Stimulated activated CD8-positive, alpha-beta memory T cell treated with anti-CD3 and anti-CD28 coated beads, Interleukin-7, amount 100 ng/mL, for 24 hours (primary cell): ENCODE measurements around the gene C1QTNF1.
"Not testable (repeated sequence)": the region's sequence is repeated elsewhere in the genome, so short reads cannot be mapped to it uniquely, and the experiment has no call there.

ENCODE experiments used
- DNase-seq: peaks from one replicate; pipeline ENCODE4 v3.0.0-alpha.2; 2020; ENCODE audit warnings: low read depth

Gene C1QTNF1

DNA sequence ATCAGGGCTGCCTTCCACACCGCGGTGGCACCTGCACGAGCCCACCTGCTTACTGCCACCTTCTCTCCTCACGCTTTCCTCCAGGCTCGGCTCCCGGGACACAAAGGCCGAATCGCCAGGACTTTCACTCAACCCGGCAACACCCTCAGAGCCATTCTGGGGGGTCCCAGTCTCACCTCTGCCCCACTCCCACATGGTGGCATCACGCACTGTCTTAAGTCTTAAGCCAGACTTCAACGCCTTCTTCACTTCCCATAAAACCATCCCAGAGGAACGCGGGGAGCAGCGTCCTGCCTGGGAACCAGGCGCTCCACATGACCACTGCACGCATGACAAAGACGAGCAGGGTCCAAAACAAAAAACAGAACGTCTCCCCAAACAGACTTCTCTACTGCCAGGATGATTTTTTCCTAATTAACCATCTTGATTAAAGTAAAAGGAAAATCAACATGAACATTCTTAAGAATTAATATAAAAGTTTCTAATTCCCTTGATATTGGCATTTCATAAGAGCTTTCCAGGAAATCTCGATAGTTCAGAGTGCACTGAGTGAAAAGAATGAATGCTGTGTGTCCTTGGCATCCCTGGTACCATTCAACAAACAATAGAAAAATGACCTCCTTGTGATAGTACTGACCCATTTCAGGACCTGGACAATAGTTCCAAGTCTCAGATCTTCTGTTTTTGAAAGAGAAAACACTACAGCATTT lies 17.0 kb upstream of the C1QTNF1 start:
- DNase-seq, result no peak

DNA sequence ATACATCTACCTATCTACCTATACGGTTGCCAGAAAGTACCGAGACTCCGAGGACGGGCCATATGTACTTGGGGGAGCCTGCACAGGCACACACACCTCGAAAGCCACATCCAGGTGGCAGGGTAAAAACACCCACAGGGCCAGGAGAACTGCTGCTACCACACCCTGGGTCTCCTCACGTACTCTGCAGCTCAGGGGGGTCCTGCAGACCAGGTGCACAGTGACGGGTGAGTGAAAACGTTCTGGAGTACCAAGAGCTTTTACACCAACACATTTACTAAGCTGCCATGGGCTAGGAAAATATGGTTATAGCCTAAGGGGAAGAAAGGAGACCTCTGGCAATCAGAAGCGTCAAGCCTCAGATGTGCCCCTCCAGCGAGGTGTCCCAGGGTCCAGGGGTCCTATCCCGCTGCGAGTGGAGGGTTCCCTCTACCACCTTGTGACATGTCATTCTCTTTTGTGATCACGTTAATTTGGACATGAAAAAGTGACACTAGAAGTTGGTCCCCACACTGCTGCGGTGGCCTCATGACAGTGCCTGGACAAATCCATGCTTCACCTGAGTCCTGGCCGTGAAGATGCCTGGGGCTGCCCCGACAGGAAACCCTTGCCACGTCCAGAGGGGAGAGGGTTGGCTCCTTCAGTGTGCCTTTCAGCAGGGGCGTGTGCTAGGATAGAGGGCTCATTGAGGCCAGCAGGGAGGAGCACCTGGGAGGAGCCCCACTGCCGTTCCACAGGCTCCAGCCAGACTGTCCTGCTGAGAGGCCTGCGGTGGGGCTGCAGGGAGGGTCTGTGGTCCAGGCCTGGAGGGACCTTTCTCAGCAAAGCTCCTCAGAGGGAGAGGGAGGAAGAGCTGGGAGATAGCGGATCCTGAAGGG lies 16.2 kb upstream of the C1QTNF1 start:
- DNase-seq, result no peak

DNA sequence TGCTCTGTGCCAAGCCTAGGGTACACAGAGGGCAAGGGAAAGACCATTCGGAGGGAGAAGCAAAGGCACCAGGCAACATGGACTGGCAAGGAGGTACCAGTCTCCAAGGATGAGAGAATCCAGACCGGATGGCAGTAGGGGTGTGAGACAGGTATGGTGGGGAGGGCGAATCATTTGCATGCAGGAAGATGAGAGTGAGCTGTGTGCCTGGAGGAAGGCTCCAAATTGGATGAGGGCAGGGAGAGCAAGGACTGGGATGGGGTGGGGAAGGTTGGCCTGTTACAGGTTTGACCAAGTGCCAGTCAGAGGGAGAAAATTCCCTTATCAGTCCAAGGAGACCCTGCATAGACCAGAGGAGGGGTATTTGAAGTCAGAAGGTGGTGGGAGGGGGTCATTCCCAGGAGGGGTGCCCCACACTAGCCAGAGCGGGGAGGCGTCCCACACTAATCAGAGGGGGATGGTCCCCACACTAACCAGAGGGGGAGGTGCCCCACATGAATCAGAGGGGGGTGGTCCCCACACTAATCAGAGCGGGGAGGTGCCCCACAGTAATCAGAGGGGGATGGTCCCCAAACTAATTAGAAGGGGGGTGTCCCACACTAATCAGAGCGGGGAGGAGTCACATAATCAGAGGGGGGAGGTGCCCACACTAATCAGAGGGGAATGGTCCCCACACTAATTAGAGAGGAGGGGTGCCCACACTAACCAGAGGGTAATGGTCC lies 15.1 kb upstream of the C1QTNF1 start:
- no peak for DNase-seq

DNA sequence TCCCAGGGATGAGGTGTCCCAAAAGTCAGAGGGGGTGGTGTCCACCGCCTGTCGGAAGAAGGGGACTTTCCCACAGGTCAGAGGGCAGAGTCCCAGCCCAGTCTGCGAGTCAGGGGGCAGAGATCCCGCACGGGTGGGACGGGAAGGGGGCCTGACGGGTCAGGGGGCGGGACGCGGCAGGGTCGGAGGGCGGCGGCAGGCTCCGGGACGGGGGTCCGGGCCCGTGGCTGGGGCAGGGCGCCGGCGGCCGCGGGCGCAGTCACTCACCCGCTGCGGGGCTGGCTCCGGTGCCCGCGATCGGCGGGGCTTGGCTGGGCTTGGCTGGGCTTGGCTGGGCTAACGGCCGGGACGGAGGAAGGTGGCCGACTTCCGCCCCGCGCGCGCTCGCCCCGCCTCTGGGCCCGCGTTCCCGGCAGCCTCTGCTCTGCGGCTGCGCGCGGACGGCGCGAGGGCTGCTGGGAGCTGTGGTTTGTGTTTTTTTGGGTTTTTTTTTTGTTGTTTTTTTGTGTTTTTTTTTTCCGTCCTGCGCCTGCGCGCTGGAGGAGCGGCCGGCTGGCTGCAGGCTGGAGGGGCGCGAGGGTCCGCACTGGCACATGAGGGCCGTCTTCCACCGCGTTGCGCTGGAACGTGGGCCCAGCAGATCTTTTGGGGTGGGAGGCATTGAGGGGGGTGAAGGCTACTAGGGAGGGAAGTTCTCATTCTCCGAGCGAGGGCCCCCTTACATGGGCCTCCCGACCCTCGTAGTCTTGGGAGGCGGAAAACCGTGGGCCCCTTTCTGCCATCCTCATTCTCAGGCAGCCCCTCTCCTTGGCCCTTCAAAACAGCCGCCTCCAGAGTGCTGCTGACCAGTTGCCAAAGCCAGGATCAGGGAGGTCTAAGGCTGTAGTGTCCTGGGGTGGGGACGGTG lies 14.3 kb upstream of the C1QTNF1 start, which contains the start of gene CANT1:
CANT1 (minus strand) TSS at position 368 of the 907 bp plus-strand sequence. CDS start 12,142 bp downstream, outside the sequence.
- peak; percentile 61 for DNase-seq

DNA sequence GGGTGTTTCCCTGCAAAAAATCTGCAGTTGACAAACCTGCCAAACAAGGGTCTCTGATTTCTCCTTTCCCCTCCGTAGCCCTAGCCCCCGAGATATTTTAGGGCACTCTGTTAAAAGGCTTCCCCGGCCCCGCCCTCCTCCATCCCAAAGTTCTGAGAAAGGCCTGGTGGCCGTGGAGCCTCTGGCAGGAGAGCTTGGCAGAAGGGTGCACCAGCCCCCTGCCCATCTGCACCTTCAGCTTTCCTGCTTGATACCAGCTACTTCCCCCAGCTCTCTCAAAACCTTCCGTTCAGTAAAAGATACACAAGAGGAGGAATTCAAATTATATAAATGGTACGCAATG lies 13.7 kb upstream of the C1QTNF1 start:
- no peak for DNase-seq

DNA sequence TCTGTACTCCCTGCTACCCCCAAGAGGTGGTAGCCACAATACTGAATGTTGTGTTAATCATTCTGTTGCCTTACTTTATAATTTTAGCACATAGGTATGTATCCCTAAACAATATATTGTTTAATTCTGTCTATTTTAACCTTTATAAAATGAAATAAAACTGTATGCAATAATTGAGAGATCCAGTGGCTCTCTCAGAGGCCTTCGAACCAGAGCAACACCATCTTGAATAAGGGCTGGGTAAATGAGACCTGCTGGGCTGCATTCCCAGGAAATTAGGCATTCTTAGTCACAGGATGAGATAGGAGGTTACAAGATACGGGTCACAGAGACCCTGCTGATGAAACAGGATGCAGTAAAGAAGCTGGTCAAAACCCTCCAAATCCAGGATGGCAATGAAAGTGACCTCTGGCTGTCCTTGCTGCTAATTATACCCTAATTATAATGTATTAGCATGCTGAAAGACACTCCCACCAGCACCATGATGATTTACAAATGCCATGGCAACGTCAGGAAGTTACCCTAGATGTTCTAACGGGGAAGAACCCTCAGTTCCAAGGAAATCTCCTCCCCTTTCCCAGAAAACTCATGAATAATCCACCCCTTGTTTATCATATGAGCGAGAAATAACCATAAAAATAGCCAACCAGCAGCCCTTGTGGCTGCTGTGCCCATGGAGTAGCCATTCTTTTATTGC lies 12.4 kb upstream of the C1QTNF1 start:
- no peak for DNase-seq

DNA sequence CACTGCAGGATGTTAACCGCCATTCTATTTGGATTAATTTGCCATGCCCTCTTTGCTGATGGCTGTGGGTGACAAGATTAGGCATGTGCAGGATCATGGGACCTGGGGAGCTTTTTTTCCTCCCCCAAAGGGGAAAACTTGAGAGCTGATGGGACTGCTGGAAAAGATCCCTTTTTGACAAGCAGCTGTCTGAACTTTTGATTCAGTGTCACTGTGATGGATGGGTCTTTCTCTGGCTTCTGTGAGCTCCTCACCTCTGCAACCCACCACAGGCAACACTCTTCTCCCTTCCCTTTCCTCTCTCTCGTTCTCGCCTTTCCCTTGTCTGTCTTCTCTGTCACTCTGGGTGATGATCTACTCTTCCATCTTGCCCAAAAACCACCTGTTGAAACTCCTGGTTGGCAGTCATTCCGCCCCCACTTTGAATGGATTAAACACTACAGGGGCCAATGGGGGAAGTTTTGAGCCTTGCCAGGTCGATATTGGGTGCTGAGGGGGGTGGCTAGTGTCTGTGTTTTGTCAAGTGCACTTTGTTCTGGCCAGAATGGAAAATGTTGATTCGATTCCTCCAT lies 11.3 kb upstream of the C1QTNF1 start:
- no peak for DNase-seq

DNA sequence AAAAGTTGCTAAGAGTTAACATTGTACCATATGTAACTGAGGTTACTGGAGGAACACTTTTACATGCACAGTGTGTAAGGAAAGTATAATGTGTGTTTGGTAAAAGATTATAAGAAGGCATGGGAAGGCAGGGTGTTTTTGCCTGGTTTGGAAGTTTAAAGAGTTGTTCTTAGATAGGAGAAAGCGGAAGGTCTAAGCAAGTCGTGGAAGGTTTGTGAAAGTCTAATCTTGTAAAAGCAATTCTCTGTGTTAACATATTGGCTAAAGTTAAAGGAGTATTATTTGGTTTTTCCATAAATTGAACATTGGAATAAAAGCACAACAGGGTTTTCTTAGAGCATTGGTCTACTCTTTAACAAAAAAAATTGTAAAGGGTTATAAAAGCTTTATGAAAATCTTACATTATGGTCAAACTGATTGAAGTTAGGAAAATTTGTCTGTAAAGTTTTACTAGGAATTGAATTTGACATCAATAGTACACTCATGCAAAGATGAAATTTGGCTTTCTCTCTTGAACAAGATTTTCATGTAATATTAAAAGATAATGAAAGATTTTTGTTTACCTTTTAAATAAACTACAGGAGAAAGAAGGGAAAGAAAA lies 9.7 kb upstream of the C1QTNF1 start:
- no peak for DNase-seq

DNA sequence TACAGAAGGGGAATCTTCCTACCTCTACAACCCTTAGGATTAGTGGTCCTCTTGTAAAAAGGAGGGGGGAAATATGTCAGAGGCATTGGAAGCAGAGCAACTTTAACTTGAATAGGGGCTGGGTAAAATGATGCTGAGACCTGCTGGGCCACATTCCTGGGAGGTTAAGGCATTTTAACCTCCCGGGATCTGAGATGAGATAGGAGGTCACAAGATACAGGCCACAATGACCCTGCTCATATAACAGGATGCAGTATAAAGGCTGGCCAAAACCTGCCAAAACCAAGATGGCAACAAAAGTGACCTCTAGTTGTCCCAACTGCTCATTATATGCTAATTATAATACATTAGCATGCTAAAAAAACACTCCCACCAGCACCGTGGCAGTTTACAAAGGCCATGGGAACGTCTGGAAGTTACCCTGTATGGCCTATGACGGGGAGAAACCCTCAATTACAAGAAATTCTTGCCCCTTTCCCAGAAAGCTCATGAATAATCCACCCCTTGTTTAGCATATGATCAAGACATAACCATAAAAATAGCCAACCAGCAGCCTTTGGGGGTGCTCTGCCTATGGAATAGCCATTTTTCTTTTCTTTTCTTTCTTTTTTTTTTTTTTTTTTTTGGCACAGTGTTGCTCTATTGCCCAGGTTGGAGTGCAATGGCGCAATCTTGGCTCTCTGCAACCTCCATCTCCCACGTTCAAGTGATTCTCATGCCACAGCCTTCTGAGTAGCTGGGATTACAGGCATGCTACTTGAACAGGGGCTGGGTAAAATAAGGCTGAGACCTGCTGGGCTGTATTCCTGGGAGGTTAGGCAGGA lies 6.2 kb upstream of the C1QTNF1 start:
- no peak for DNase-seq

DNA sequence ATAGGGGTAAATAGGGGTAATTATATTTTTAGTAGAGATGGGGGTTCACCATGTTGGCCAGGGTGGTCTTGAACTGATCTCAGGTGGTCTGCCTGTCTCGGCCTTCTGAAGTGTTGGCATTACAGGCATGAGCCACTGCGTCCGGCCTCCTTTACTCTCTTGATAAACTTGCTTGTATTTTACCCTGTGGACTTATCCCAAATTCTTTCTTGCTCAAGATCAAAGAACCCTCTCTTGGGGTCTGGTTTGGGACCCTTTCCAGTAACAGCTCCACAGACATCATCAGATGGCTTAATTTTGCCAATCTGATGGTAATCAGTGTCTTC lies 5.6 kb upstream of the C1QTNF1 start:
- no peak for DNase-seq

DNA sequence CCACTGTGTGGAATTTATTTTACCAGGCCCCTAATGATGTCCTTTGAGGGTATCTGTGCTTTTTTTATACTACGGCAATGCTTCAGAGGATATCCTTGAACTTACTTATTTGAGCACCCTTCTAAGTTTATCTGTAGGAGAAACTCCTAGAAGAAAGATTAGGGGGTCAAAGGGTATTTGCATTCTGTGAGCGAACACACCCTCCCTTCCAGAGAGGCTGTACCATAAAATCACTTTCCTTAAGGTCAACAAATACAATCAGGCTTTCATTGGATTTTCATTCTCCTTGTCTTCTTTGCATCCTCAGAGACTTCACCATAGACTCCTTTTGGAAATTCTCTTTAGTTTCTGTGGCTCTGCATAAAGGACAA lies 4.7 kb upstream of the C1QTNF1 start:
- DNase-seq, result no peak

DNA sequence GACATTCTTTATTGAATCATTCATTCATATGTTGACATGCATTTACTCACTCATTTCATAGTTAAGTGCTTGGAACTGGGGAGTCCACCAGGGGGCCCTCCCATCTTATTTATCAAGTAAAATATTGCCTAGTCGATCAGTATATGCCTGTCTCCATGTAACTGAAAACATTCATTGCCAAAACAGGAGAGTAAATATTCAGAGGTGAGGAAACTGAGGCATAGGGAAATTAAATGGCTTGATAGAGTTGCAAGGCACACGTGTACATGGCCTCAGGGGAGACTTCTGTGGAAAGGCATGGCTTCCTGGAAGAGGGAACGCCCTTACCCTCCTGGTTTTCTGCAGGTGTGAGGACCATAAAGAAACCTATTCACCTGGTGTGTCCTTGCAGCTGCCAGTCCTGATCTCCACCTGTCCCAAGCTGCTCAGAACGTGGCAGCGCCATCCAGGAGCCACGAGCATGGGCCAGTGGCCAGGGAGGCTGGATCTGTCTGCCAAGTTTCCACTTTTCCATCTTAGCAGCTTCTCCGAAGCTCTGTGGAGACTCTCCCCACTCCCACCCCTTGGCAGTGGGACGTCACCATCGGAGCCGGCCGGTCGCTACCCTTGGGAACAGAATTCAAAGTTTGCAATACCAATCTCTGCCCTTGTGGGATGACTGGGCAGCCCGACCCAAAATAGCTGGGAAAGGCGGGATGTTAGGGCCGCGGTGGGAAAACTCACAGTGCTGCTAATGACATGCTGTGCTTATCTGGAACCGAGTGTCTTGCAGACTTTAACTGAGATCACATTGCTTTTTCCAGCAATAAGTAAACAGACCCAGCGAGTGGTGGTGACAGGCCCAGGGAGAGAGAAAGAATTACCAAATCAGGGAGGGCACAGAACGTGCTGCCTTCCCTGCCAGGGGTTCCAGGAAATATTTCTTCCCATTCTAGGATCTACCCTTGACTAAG lies 4.1 kb upstream of the C1QTNF1 start:
- DNase-seq, result no peak

DNA sequence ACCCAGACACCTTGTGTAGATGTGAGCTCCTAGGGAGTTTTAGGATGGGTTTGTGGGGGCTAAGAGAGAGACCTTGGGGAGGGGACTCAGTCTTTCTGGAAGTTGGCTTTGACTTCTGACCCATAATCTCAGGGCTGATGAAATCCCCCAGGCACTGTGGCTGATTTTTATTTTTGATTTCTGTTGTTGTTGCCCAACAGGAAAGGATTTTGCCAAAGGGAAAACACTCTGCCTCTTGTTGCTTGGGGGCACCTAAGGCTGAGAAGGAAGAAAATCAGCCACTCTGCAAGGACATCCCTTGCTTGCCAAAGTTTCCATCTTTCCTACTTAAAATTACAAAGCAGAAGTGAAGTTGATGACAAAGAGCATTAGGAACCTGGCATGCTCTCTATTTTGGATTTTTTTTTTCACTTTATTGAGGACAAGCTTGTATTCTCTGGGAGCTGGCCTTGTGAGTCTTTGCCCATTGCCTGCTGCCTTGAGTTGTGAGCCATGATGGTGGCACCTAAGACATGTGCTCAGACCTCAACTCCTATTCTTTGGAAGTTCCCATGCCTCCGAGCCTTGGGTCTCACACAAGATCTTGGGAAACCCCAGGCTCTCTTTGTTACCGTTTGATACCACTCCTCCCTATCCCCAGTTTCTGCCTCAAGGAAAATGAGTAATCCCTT lies 3.2 kb upstream of the C1QTNF1 start:
- no peak for DNase-seq

DNA sequence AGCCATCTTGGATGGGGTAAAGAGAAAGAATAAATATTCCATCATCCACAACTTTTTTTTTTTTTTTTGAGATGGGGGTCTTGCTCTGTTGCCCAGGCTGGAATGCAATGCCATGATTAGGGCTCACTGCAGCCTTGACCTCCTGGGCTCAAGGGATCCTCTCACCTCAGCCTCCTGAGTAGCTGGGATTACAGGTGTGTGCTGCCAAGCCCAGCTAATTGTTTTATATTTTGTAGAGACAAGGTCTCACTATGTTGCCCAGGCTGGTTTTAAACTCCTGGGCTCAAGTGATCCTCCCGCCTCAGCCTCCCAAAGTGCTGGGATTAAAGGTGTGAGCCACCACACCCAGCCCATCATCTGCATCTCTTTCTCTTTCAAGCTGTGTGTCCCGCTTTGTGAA lies 2.0 kb upstream of the C1QTNF1 start:
- DNase-seq, result not testable (repeated sequence)

DNA sequence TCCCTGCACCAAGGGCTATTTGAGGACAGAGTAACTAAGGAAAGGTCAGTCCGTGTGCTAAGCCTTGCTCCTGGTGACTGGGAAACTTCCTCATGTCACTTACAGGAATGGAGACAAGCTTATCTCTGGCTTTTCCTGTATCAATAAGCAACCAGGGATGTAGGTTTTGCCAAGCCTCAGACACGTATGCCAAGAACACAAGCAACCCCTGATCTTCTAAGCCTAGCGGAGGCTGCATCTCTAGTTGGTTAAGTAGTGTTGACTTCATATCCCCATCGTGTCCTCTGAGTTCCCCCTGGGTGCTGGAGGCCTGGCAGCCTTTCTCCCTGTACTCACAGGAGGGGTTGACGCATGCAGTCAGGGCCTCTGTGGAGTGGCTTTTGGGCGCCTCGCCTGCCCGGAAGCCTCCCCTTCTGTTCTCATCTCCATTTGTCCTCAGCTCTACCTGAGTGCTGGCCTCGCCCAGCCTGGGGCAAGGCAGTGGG lies 1.4 kb upstream of the C1QTNF1 start:
- no peak for DNase-seq

DNA sequence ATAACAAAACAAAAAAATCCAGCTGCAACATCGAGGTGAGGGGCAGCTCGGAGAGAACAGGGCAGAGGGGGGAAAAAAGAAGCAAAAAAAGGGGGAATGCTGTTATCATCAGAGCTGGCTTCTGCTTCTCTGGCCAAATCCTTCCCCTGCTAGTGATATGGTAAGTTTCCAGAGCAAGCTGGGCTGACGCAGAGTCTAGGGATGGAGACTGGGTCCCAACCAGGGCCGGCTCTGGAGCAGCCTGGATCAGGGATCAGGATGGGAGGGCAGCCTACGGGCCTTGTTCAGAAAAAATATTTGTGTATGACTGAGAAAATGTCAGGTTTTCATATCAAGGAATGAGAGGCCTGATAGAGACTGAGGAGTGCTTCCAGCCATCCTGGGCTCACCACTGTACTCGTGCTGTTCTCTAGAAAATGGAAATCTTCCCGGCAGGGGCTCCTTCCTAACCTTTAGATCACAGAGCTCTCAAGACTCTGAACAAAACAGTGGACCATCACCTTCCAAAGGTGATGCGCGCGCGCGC lies 726 bp upstream of the C1QTNF1 start:
- no peak for DNase-seq
